Spleen (tissue), 11 donors: Measurements from ENCODE around the gene VEZT. TPM values are rescaled to one million over a fixed set of nuclear protein-coding genes. Genes with fewer than 3 reads are reported as not detected.

Source experiments
- DNase-seq: peaks from one replicate; pipeline ENCODE4 v3.0.0-alpha.2; 2020
- H3K27ac ChIP-seq, 8 donors: fragments of 200-600 bp; sonication (generic) in 7 of 8; 1 replicate in 4 of 8; 2 replicates in 4 of 8; pipeline versions ENCODE4 v1.5.0 to v1.8.0; 2016 to 2021; ENCODE audit warnings: inconsistent platforms in 4 of 8, mild to moderate bottlenecking in 4 of 8, moderate library complexity in 1 of 8
- H3K27me3 ChIP-seq, 7 donors: fragments of 200-600 bp; sonication (generic) in 6 of 7; replicated peaks in 1 of 7; 1 replicate in 4 of 7; 2 replicates in 3 of 7; pipeline versions ENCODE4 v1.5.0 to v1.8.0; 2016 to 2021; ENCODE audit warnings: inconsistent platforms in 3 of 7, mild to moderate bottlenecking in 1 of 7
- H3K36me3 ChIP-seq, 6 donors: fragments of 200-600 bp; sonication (generic) in 5 of 6; 1 replicate in 4 of 6; 2 replicates in 2 of 6; pipeline versions ENCODE4 v1.5.0 to v1.8.0; 2016 to 2021; ENCODE audit warnings: inconsistent platforms in 2 of 6
- H3K4me1 ChIP-seq, 6 donors: fragments of 200-600 bp; sonication (generic) in 5 of 6; 1 replicate in 3 of 6; 2 replicates in 3 of 6; pipeline versions ENCODE4 v1.5.0 to v1.8.0; 2016 to 2021; ENCODE audit warnings: inconsistent platforms in 3 of 6
- H3K4me3 ChIP-seq, 8 donors: fragments of 200-600 bp; sonication (generic) in 7 of 8; 1 replicate in 4 of 8; 2 replicates in 4 of 8; pipeline versions ENCODE4 v1.5.0 to v1.8.0; 2016 to 2021; ENCODE audit warnings: inconsistent platforms in 4 of 8, mild to moderate bottlenecking in 4 of 8, moderate library complexity in 2 of 8
- H3K9me3 ChIP-seq, 8 donors: fragments of 200-600 bp; sonication (generic) in 7 of 8; 1 replicate in 4 of 8; 2 replicates in 4 of 8; pipeline versions ENCODE4 v1.5.0 to v1.8.0; 2016 to 2021; ENCODE audit warnings: inconsistent platforms in 4 of 8
- CTCF ChIP-seq, 11 experiments: fragments of 200-600 bp in 7 of 11; fragments of 450-650 bp in 4 of 11; sonication (generic) in 4 of 11; IDR thresholded peaks in 8 of 11; conservative IDR thresholded peaks in 3 of 11; 1 replicate in 7 of 11; 2 replicates in 4 of 11; pipeline versions ENCODE4 v1.4.0 to v1.8.0; 2016 to 2021; ENCODE audit warnings: antibody characterized with exemption in 11 of 11, inconsistent platforms in 4 of 11, mild to moderate bottlenecking in 1 of 11
- POLR2A ChIP-seq, 3 donors: fragments of 450-650 bp; IDR thresholded peaks; one replicate each; pipeline ENCODE4 v1.5.1; 2017; ENCODE audit warnings: antibody characterized with exemption in 3 of 3, mild to moderate bottlenecking in 1 of 3
- POLR2AphosphoS5 ChIP-seq, 3 donors: sonication (generic); formaldehyde crosslinking; IDR thresholded peaks; one replicate each; pipeline ENCODE4 v1.5.1; 2017; ENCODE audit warnings: antibody characterized with exemption in 3 of 3
- WGBS, 5 donors: extraction: QIAGEN DNeasy Blood & Tissue Kit in 3 of 5; methylation state at CpG; one replicate each; pipeline versions ENCODE4 v1.1.5 to v1.1.7; 2013 to 2018; 5-methylcytosine and 5-hydroxymethylcytosine counted together
- intact Hi-C: fragments of 100-400 bp; cut with DNase I; formaldehyde crosslinking; loops from one replicate; pipeline ENCODE4 v1.15.0; 2023; ENCODE audit warnings: low total_unique reads
- polyA plus RNA-seq, 3 donors: library from polyadenylated mRNA; stranded (reverse); fragments of 200-250 nt; gene quantifications; one replicate each; pipeline ENCODE4 v1.2.1, GENCODE V29; 2013
- total RNA-seq, 7 donors: library from RNA; depleted of rRNA in 3 of 7; stranded (reverse); fragments of >200 nt in 3 of 7; fragmentation: NEBNext Ultra II Directional in 4 of 7; extraction: Animal tissue kit (Norgen Biotek cat#: 25700) in 4 of 7; gene quantifications; one replicate each; pipeline versions ENCODE4 v1.1.0 to v1.2.1, GENCODE V29; 2016 to 2021
- donor health status: healthy with polysubstance abuse.
- donor health status: DM: no; HTN: no; CAD: no; lungs with moderate emphysema.
- donor health status: DM: no; HTN: no; CAD: no.
- donor health status: Bipolar disorder and iron deficiency.
- donor health status: healthy.
- donor health status: DM: no; HTN: no; CAD: no.
- donor health status: DM: yes; HTN: yes; CAD: no.

Gene VEZT
- total and polyA plus RNA-seq, 10 donors = 17.0 to 64.3 (median 44.8) TPM

- H3K27me3 ChIP-seq = no peaks in the 10 kb centered on the region
- no peak overlapping the region for H3K27ac ChIP-seq
- H3K4me3 ChIP-seq = no peak overlapping the region
- intact Hi-C loops = no loop called here
- TF ChIP-seq POLR2A (IDR thresholded peaks at IDR 0.05) (no peak), POLR2AphosphoS5 (IDR thresholded peaks at IDR 0.05) (no peak), CTCF (IDR thresholded peaks at IDR 0.05 in 8 of 11, conservative IDR thresholded peaks at IDR 0.05 in 3 of 11) (no peak)
- H3K4me1 ChIP-seq = no peaks in the 10 kb centered on the region
- DNase-seq = no peak
- no peaks in the 10 kb centered on the region for H3K36me3 ChIP-seq
- no peaks in the 10 kb centered on the region for H3K9me3 ChIP-seq
- WGBS, 5 donors = 80 to 90% (median 84%) methylated on average over 5 of the region's 5 CpGs
Observed at GRCh38 chr12:95187865-95188415, 29.7 kb upstream of the VEZT start.

GRCh38 chr12:95191060-95191696 is 26.4 kb upstream of the VEZT start:
- Histone ChIP-seq H3K9me3 (no peaks in the 10 kb centered on the region), H3K4me1 (no peaks in the 10 kb centered on the region), H3K36me3 (no peaks in the 10 kb centered on the region), H3K4me3 (no peak overlapping the region), H3K27ac (no peak overlapping the region), H3K27me3 (no peaks in the 10 kb centered on the region)
- intact Hi-C loops = no loop called here
- DNase-seq = no peak
- TF ChIP-seq POLR2A (IDR thresholded peaks at IDR 0.05) (no peak), POLR2AphosphoS5 (IDR thresholded peaks at IDR 0.05) (no peak), CTCF (IDR thresholded peaks at IDR 0.05 in 8 of 11, conservative IDR thresholded peaks at IDR 0.05 in 3 of 11) (no peak)
- WGBS, 5 donors = 69 to 87% (median 76%) methylated on average over 1 of the region's 1 CpG

GRCh38 chr12:95192271-95192670 is 25.3 kb upstream of the VEZT start:
- no peak for TF ChIP-seq CTCF (IDR thresholded peaks at IDR 0.05 in 8 of 11, conservative IDR thresholded peaks at IDR 0.05 in 3 of 11)
- TF ChIP-seq POLR2A (IDR thresholded peaks at IDR 0.05) = no peak
- no peak for TF ChIP-seq POLR2AphosphoS5 (IDR thresholded peaks at IDR 0.05)
- Histone ChIP-seq H3K4me1 (no peaks in the 10 kb centered on the region), H3K27ac (no peak overlapping the region), H3K9me3 (no peaks in the 10 kb centered on the region), H3K4me3 (no peak overlapping the region), H3K27me3 (no peaks in the 10 kb centered on the region), H3K36me3 (no peaks in the 10 kb centered on the region)
- intact Hi-C loops = no loop called here
- DNase-seq = no peak

- DNase-seq = no peak
- intact Hi-C loops = no loop called here
- 89 to 97% (median 94%) methylated on average over 3 of the region's 3 CpGs for WGBS, 5 donors
- H3K27me3 ChIP-seq = no peaks in the 10 kb centered on the region
- no peaks in the 10 kb centered on the region for H3K4me1 ChIP-seq
- H3K36me3 ChIP-seq = no peaks in the 10 kb centered on the region
- no peak for TF ChIP-seq CTCF (IDR thresholded peaks at IDR 0.05 in 8 of 11, conservative IDR thresholded peaks at IDR 0.05 in 3 of 11)
- TF ChIP-seq POLR2AphosphoS5 (IDR thresholded peaks at IDR 0.05) = no peak
- no peak for TF ChIP-seq POLR2A (IDR thresholded peaks at IDR 0.05)
- H3K9me3 ChIP-seq = no peaks in the 10 kb centered on the region
- H3K27ac ChIP-seq = no peak overlapping the region
- H3K4me3 ChIP-seq = no peak overlapping the region
Observed at GRCh38 chr12:95193139-95193538, 24.5 kb upstream of the VEZT start.
